ENCODE data around the gene TBCD.

TBCD gene

GRCh38 chr17:82889496-82890338 is 137.9 kb downstream of the TBCD start:
- DNase-seq, result no peak

GRCh38 chr17:82890339-82890730 is 138.5 kb downstream of the TBCD start:
- no peak for DNase-seq

- DNase-seq, result no peak
Observed at GRCh38 chr17:82890926-82891678, 139.2 kb downstream of the TBCD start.

- no peak for DNase-seq
Observed at GRCh38 chr17:82891911-82892310, 140.0 kb downstream of the TBCD start.

- DNase-seq, result no peak
Observed at GRCh38 chr17:82892899-82893565, 141.2 kb downstream of the TBCD start.

- DNase-seq, result no peak
Observed at GRCh38 chr17:82893779-82894178, 141.9 kb downstream of the TBCD start.

- no peak for DNase-seq
Observed at GRCh38 chr17:82894389-82894788, 142.5 kb downstream of the TBCD start.

GRCh38 chr17:82895087-82895486 is 143.2 kb downstream of the TBCD start:
- DNase-seq, result no peak

GRCh38 chr17:82896071-82897000 is 144.5 kb downstream of the TBCD start:
- DNase-seq, result no peak

GRCh38 chr17:82897514-82898249 is 145.8 kb downstream of the TBCD start:
- no peak for DNase-seq

- DNase-seq, result no peak
Observed at GRCh38 chr17:82898976-82899514, 147.2 kb downstream of the TBCD start.

GRCh38 chr17:82899941-82900340 is 148.1 kb downstream of the TBCD start:
- DNase-seq, result no peak

GRCh38 chr17:82900741-82901140 is 148.9 kb downstream of the TBCD start:
- DNase-seq, result no peak

GRCh38 chr17:82901356-82901755 is 149.5 kb downstream of the TBCD start:
- DNase-seq, result no peak

GRCh38 chr17:82901856-82902255 is 150.0 kb downstream of the TBCD start:
- DNase-seq, result no peak

- no peak for DNase-seq
Observed at GRCh38 chr17:82902972-82903874, 151.4 kb downstream of the TBCD start.

- DNase-seq, result no peak
Observed at GRCh38 chr17:82905130-82905529, 153.3 kb downstream of the TBCD start.

GRCh38 chr17:82907797-82908542 is 156.1 kb downstream of the TBCD start:
- DNase-seq, result no peak

GRCh38 chr17:82908543-82909160 is 156.8 kb downstream of the TBCD start:
- no peak for DNase-seq
